GM19351 (cell line): ENCODE data around the gene CRX.
"Not testable (repeated sequence)": the region's sequence is repeated elsewhere in the genome, so short reads cannot be mapped to it uniquely, and the experiment has no call there.

ENCODE experiments used
- ATAC-seq: cut with Tn5 transposase; IDR thresholded peaks from one replicate; pipeline ENCODE4 v1.9.1; 2021; ENCODE audit warnings: mild to moderate bottlenecking, moderate library complexity; ENCODE audit not compliant: unreplicated experiment

Gene CRX

GRCh38 chr19:47858646-47859285, 37.0 kb downstream of the CRX start, which contains the start of gene TPRX2:
Gene TPRX2, plus strand, starts transcription at chr19:47859235. Its CDS starts 12 bp downstream, at chr19:47859247.
- ATAC-seq = not testable (repeated sequence)

- not testable (repeated sequence) for ATAC-seq
Measured at GRCh38 chr19:47859838-47860237, 38.1 kb downstream of the CRX start.

GRCh38 chr19:47860602-47861297, 39.0 kb downstream of the CRX start:
- no peak for ATAC-seq

GRCh38 chr19:47861630-47862029, 39.9 kb downstream of the CRX start:
- ATAC-seq = no peak

- ATAC-seq = no peak
Measured at GRCh38 chr19:47863514-47863936, 41.8 kb downstream of the CRX start.

- no peak for ATAC-seq
Measured at GRCh38 chr19:47865166-47865565, 43.4 kb downstream of the CRX start.

GRCh38 chr19:47878906-47879305, 57.2 kb downstream of the CRX start:
- no peak for ATAC-seq

GRCh38 chr19:47879385-47879784, 57.6 kb downstream of the CRX start:
- not testable (repeated sequence) for ATAC-seq

GRCh38 chr19:47881757-47882156, 60.0 kb downstream of the CRX start:
- no peak for ATAC-seq

- ATAC-seq = no peak
Measured at GRCh38 chr19:47882890-47883289, 61.2 kb downstream of the CRX start.

- ATAC-seq = no peak
Measured at GRCh38 chr19:47885067-47885463, 63.3 kb downstream of the CRX start.

GRCh38 chr19:47886010-47886559, 64.3 kb downstream of the CRX start, which contains the start of gene SULT2A1:
Gene SULT2A1, minus strand, starts transcription at chr19:47886315. Its CDS starts 58 bp downstream, at chr19:47886257.
- no peak for ATAC-seq

- ATAC-seq = no peak
Measured at GRCh38 chr19:47890865-47891621, 69.3 kb downstream of the CRX start.

GRCh38 chr19:47891622-47891922, 69.8 kb downstream of the CRX start:
- no peak for ATAC-seq

GRCh38 chr19:47891923-47892666, 70.4 kb downstream of the CRX start:
- no peak for ATAC-seq
